Right ventricle myocardium superior (tissue), 1 donor: Measurements from ENCODE around the gene LRRN1. TPM values are rescaled to one million over a fixed set of nuclear protein-coding genes. Genes with fewer than 3 reads are reported as not detected.
"Not testable (repeated sequence)": the region's sequence is repeated elsewhere in the genome, so short reads cannot be mapped to it uniquely, and the experiment has no call there.

ENCODE experiments used
- ATAC-seq: fragments of 200-7000 bp; cut with Tn5 transposase; one replicate; pipeline ENCODE4 v1.9.1; 2020; ENCODE audit warnings: mild to moderate bottlenecking; ENCODE audit not compliant: poor library complexity
- DNase-seq: peaks from one replicate; pipeline ENCODE4 v3.0.0-alpha.2; 2020
- intact Hi-C: fragments of 100-400 bp; cut with DNase I; formaldehyde crosslinking; loops from one replicate; pipeline ENCODE4 v1.11.2; 2022
- total RNA-seq: library from RNA; stranded (reverse); fragmentation: NEBNext Ultra II Directional; extraction: Animal tissue kit (Norgen Biotek cat#: 25700); gene quantifications from one replicate; pipeline ENCODE4 v1.2.1, GENCODE V29; 2021
- donor health status: DM: no; HTN: yes; CAD: no; lungs with severe emphysema.

LRRN1 gene
- total RNA-seq, 1 donor from 2014 or later, result 0.05 TPM

DNA sequence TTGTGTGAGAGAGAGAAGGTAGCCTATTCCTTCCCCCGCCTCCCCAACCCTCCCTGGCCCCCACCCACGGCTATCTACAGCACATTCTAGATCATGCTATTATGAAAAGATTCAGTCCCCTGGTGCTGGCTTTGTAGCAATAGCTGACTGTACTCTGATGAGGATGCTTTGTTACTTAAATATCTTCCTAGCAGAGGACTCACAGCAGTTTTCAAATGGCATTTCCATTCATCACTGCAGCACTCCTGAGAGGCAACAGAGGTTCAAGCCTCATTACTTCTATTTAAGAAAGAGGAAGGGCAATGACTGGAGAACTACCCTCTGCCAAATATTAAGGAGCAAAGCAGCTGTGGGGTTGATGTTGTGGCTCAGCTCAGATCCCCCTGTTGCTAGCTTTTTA is 61.0 kb downstream of the LRRN1 start:
- intact Hi-C loops, result no loop called here
- DNase-seq, result no peak
- ATAC-seq, result no peak

DNA sequence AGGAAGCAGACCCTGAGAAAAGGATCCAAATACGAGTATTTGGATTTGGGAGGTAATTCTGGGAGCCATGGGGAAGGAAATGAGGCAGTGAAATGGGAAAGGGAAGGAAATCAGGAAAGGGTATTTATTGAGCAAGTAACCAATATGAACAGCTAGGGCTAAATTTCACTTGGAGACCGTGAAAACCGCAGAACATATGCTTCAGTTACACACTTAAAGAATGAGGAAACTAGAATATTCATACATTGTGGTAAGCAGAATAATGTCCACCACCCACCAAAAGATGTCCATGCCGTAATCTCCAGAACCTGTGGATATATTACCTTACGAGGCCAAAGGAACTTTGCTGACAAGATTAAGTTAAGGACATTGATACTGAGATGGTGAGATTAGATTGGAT is 63.3 kb downstream of the LRRN1 start:
- intact Hi-C loops, result no loop called here
- ATAC-seq (no peak), DNase-seq (no peak)

DNA sequence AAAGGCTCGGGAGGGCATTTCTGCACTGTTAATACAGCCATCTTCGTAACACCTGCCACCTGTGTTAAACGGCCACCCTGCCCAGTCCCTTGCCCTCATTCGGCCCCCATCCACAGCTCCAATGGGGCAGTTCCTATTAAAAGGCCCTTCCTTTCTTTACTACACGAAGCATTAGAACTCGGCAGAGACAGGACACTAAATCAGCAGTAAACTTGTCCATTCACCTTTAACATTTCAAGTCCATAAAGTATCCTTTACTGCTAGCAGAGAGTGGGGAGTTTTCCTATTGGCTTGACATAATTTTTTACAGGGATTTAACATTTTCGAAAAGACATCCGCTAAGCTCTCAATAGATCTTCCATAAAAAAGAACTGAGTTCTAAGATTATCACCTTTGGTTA is 76.3 kb downstream of the LRRN1 start:
- DNase-seq, result no peak
- no peak for ATAC-seq
- intact Hi-C loops, result no loop called here

DNA sequence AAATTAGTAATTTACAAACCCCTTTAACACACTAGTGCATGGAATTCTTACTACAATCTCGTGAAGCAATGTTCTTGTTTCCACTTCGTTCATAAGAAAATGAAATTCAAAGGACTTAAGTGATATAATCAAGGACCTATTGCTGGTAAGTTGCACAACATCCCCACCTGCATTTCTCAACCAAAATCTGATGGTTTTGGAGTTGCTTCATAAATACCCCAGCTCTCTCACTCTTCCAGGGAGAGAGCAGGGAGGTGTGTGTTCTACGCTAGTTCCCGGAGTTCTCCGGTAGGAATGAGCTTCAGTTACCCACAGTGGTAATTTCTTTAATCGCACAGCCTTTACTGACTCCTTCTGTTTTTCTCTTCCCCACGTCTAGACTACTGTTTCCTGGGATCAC is 81.8 kb downstream of the LRRN1 start:
- ATAC-seq (no peak), DNase-seq (no peak)
- intact Hi-C loops, result no loop called here

DNA sequence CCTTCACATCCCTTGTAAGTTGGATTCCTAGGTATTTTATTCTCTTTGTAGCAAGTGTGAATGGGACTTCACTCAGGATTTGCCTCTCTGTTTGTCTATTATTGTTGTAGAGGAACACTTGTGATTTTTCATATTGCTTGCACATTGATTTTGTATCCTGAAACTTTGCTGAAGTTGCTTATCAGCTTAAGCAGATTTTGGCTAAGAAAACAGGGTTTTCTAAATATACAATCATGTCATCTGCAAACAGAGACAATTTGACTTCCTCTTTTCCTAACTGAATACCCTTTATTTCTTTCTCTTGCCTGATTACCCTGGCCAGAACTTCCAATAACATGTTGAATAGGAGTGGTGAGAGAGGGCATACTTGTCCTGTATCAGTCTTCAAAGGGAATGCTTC is 88.1 kb downstream of the LRRN1 start:
- DNase-seq, intact Hi-C loops, ATAC-seq: not testable (repeated sequence)

DNA sequence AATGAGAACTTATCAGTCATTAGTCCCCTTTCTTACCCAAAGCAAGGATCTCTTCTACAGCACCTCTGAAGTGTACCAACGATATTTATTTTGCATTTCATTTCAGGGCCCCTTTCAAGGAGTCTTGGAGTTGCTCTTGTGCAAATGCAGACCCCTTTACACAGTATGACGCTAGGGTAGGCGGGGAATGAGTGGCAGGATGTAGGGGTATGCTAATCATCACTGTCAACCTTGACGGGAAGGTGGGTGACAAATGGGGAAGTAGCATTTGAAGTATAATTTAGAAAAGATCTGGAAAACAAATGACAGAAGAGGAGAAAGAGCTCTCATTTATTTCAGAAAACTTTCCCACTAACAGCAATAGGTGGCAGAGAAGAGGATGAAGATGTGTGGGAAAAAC is 94.4 kb downstream of the LRRN1 start:
- DNase-seq (no peak), ATAC-seq (no peak)
- intact Hi-C loops, result no loop called here
